NCI-H82 treated with DMSO at 0.1 percent for 48 hours (cell line): ENCODE measurements around the gene FRS2.
A peak's percentile ranks its signal among the peaks of the same experiment; 100 is the strongest.

Source experiments
- DNase-seq: peaks from one replicate; lab custom pipeline; 2025; ENCODE audit not compliant: unreplicated experiment; lab: John Stamatoyannopoulos, UW

The FRS2 gene

GRCh38 chr12:69459477-69459876, 10.7 kb upstream of the FRS2 start:
- DNase-seq: no peak

DNA sequence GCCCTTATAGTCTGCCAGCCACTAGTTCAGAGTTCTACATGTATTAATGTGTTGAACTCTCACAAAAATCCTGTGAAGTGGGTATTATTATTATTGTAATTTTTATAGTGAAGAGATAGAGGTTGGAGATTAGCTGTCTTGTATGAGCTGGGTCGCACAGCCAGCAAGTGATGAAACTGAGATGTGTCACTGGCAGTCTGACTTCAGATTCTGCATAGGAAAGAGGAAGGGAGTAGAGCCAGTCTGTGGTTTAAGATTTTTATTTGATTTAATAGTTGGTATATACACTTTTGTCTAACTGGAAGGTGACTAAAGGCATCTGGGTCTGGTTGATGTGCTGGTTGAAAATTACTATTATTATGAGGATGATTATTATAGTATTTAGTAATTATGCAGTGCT, 5.8 kb upstream of the FRS2 start:
- DNase-seq: no peak

DNA sequence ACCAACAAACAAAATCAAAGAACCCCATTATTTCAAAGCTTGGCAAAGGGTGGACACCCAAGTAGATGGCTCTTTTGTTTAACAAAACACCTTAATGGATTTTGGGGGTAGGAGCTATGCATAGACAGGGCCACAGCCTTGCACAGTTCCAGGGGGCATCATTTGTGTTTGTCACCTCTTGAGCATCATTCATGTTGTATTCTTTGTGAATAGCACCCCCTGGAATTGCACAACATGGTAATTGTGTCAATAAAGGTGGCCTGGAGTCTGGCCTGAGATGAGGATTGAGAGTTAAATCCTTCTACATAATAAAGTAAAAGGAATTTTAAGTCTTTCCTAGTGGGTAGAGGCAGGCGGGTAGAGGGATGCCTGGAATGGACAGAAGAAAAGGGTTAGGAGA, 3.3 kb upstream of the FRS2 start:
- DNase-seq: no peak

DNA sequence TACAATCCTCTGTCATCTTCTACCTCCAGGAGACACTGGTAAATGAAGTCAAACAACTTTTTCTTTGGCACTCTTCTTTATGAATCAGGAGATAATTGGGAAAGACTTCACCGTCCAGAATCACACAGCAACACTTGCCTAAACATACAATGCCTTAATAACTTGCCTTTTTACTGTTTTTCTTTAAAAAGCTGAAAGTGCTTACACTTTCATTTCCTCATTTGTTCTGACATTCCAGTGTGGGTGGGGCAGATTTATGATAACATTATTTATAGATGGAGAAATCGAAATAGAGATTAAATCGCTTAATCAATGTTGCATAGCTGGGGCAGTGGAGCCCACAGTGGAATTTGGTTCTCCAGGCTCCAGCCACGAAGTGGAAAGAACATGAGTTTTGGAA, 2.8 kb upstream of the FRS2 start:
- DNase-seq: no peak

DNA sequence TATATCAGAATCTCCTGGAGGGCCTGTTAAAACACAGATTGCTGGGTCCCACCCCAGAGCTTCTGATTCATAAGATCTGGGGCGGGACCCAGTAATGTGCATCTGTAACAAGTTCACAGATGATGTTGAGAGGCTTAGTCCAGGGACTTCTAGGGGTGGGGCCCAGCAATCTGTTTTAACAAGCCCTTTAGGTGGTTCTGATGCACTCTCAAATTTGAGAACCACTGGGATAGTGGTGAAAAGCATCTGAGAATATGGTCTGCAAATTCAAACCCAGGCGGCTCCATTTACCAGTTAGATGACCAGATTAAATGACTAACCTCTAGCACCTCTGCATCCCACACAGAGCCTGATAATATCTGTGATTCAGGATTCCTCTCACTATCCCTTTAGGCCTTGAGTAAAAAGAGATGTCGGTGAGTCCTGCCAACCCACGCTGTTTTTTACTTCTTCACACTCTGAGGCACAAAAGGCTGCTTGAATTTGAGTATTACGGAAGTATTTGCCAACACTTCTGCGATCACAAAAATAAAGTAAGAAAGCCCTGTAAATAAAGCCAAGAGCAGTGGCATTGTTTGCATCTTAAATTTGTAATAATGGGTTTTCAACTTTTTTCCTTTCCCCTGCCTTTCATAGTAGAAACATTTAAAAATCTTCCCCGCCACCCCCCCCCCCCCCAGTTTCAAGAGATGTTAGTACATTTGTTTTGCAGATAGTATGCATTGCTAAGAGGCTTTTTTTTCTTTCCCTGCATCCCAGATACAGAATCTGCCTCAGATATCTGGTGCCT, 1.8 kb upstream of the FRS2 start:
- peak; percentile 6 for DNase-seq

GRCh38 chr12:69469854-69470188, 367 bp upstream of the FRS2 start:
- no peak for DNase-seq

GRCh38 chr12:69471076-69471430, 865 bp downstream of the FRS2 start:
- no peak for DNase-seq

GRCh38 chr12:69471667-69472385, 1.6 kb downstream of the FRS2 start:
- DNase-seq: no peak

DNA sequence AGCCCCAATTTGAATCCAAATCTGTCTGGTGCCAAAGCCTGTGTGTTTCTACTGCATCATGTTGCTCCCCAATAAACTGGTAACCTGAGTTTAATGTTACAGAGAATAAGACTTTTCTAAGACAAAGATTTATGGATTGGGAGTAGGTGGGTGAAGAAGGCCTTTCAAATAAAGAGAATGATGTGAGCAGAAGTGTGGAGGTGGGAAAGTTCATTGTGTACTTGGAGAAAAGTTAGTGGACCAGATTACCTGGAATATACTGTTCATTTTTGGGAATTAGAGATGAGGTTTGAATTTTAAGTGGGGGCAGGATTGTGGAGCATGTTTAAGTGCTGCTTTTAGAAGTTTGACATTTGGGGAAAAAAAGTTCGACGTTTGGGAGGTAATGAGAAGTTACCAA, 3.1 kb downstream of the FRS2 start:
- DNase-seq: no peak

DNA sequence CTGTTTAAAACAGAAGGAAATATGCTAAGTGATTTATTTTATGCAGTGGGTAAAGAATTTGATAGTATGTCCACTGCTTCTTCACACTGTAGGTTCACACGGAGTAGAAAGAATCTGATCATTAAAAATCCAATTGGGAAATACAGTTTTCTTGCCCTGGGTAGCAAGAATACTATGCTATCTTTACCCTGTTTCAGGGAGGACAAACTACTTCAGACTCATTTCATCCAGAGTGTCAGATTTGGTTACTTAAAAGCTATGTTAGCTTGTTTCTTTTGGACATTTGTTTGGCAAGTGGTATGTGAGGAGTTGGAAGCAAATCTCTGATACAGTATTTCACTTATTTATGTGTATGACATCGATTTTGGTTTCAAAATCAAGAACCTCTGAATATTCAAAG, 4.3 kb downstream of the FRS2 start:
- DNase-seq: no peak

DNA sequence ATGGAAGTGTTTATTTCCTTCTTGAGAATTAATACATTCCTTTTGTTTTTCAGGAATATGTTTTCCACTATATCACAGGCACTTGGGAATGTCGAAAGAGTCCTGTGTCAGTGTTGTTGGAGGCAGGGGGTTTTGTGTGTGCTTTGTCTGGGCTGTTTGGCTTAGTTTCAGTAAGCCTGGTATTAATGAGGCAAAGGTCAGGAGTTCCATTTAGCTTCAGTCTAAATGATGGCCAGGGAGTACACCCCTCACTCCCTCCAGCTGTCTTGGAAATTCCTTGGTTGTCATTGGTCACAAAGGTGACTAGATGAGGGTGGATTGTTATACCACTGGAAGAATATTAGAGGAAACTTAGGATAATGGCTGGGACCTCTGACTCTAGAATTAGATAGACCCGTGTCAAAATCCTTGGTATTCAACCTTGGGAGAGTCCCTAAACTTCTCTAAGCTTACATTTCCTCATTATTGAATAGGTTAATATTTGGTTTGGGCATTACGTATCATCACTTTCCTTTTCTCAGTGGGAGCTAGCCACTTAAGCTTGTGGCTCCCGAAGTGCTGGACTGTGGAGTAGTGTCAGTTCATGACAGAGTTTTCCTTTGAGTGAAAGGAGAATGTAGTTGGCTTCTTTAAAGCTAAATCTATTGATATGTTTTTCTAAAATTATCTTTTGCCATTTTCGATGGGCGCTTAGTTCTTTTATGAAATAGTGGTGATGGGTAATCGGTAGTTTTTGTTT, 5.2 kb downstream of the FRS2 start:
- peak; percentile 84 for DNase-seq

GRCh38 chr12:69476276-69477017, 6.3 kb downstream of the FRS2 start:
- peak; percentile 31 for DNase-seq

DNA sequence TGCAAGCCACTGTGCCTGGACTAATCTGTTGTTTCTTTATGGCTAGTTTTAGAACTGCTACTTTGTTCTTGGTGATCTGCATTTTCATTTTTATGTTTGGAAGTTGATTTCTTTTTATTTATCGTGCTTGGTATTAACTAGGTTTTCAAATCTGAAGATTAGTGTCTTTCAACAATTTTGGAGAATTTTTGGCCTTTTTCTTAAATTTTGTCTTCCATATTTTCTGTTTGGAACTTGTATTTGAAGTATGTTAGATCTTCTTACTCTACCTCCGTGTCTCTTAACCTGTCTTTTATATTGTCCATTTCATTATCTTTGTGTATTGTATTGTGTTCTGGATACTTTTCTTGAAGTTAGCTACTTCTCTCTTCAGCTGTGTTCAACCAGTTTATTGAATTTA, 9.5 kb downstream of the FRS2 start:
- DNase-seq: no peak

GRCh38 chr12:69480698-69481097, 10.5 kb downstream of the FRS2 start:
- DNase-seq: no peak

- DNase-seq: no peak
Measured at GRCh38 chr12:69481133-69481532, 10.9 kb downstream of the FRS2 start.

DNA sequence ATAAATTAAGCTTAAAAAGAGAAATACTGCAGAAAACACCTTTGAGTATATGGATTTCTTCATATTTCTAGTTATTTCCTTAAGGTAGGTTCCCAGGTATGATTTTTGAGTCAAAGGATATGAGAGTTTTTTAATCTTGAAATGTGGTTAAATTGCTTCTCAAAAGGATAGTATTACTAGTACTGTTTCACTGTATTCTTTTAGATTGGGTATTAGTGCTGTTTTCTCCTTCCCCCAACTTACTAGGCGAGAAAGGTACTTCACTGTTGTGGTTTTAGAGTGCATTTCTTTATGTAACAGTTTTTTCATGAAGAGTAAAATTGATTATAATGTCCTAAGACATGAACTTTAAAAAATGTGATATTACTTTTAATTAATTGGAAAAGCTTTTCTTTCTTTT, 13.5 kb downstream of the FRS2 start:
- DNase-seq: no peak

- DNase-seq: no peak
Measured at GRCh38 chr12:69484428-69484827, 14.2 kb downstream of the FRS2 start.

DNA sequence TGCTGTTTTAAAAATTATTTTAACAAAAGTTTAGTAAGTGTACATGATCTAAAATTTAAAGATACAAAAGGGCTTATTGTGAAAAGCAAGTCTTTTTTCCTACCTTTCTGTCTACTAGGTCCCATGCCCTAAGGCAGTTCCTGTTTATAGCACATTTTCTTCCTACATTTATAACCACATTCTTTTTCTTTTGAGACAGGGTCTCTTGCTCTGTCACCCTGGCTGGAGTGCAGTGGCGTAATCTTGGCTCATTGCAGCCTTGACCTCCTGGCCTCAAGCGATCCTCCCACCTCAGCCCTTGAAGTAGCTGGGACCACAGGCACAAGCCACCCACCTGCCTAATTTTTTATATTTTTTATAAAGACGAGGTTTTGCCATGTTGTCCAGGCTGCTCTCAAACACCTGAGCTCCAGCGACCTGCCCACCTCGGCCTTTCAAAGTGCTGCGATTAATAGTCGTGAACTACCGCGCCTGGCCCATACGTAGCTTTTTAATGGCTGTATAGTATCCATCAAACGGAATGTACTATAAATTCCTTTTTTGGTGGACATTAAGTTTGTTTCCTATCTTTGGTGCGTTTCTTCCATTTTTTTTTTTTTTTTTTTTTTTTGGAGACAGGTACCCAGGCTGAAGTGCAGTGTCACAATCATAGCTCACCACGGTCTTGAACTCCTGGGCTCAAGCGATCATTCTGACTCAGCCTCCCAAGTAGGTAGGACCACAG, 20.9 kb downstream of the FRS2 start:
- no peak for DNase-seq

- no peak for DNase-seq
Measured at GRCh38 chr12:69492739-69493138, 22.6 kb downstream of the FRS2 start.

- no peak for DNase-seq
Measured at GRCh38 chr12:69495071-69495470, 24.9 kb downstream of the FRS2 start.
